ENCODE measurements around the gene EFNB1. TPM values are rescaled to one million over a fixed set of nuclear protein-coding genes. Genes with fewer than 3 reads are reported as not detected.

EFNB1 gene
- polyA plus RNA-seq, 3 donors, result 4.7 to 6.6 (median 5.4) TPM

DNA sequence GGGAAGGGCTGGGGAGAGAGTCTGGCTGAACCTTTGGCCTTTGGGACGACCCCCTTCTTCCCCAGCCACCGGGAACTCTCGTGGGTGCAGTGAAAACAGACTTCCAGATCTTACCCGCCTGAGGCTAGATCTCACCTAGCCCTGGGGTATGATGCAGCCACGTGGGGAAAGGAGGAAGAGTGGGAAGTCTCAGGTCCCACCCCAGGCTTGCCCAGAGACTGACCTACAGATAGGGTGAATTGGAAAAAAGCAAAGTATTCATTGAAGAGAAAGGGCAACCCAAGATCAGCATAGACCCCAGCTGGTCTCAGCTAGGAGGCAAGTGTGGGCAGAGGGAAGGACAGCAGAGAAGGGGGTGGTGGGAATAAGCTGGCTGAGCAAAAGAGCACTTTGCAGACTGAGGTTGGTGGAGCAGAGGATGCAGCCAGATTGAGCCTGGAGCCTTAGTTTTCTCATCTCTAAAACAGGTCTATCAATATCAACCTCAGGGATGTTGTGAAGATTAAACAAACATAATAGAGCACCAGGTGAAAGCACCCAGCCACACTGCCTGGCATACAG lies 4.2 kb upstream of the EFNB1 start:
- H3K27me3 ChIP-seq (ENCODE audit: control insufficient read depth in 2 of 2, insufficient read depth in 2 of 2, low read length in 2 of 2), result peaks cover 0 to 1% of the 10 kb centered on the region in 2 donors
- H3K36me3 Mint-ChIP-seq, result no peaks in the 10 kb centered on the region
- peaks cover 8 to 15% of the 10 kb centered on the region in 2 donors for H3K4me1 ChIP-seq (ENCODE audit: control insufficient read depth in 1 of 2, insufficient read depth in 2 of 2, low read length in 2 of 2)
- H3K27me3 Mint-ChIP-seq (ENCODE audit: low read depth in 3 of 3), result peaks cover 4 to 12% (median 10%) of the 10 kb centered on the region in 3 donors
- no peak overlapping the region for H2AFZ ChIP-seq (ENCODE audit: insufficient read depth, low read depth, low read length, poor library complexity, severe bottlenecking)
- no peaks in the 10 kb centered on the region for H3K36me3 ChIP-seq (replicated peaks in 1 of 2; ENCODE audit: control insufficient read depth in 1 of 2, insufficient read depth in 2 of 2, low read length in 2 of 2)
- TF ChIP-seq, protein P1, sequence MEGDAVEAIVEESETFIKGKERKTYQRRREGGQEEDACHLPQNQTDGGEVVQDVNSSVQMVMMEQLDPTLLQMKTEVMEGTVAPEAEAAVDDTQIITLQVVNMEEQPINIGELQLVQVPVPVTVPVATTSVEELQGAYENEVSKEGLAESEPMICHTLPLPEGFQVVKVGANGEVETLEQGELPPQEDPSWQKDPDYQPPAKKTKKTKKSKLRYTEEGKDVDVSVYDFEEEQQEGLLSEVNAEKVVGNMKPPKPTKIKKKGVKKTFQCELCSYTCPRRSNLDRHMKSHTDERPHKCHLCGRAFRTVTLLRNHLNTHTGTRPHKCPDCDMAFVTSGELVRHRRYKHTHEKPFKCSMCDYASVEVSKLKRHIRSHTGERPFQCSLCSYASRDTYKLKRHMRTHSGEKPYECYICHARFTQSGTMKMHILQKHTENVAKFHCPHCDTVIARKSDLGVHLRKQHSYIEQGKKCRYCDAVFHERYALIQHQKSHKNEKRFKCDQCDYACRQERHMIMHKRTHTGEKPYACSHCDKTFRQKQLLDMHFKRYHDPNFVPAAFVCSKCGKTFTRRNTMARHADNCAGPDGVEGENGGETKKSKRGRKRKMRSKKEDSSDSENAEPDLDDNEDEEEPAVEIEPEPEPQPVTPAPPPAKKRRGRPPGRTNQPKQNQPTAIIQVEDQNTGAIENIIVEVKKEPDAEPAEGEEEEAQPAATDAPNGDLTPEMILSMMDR (IDR thresholded peaks at IDR 0.05), result no peak
- WGBS (ENCODE audit: insufficient coverage), result no CpG with 5 or more reads among the region's 5 CpGs
- no peak overlapping the region for H3K4me3 Mint-ChIP-seq
- DNase-seq, result no peak
- H3K4me1 Mint-ChIP-seq, result peaks cover 13% of the 10 kb centered on the region
- H3K4me2 ChIP-seq (replicated peaks; ENCODE audit: extremely low read depth, low read length, poor library complexity, severe bottlenecking), result no peak overlapping the region
- H3K79me2 ChIP-seq (ENCODE audit: insufficient read depth, low read length), result no peaks in the 10 kb centered on the region
- H4K20me1 ChIP-seq (ENCODE audit: insufficient read depth, low read length), result peaks cover under 1% of the 10 kb centered on the region
- H3K27ac ChIP-seq (ENCODE audit: low read depth in 1 of 2, low read length in 2 of 2), result no peak overlapping the region
- intact Hi-C loops (cut with micrococcal nuclease), result loop anchor here (5.0 to 10.0 kb wide), 3 partner anchors 398 to 463 kb away; no protein-coding TSS in a partner anchor
- H3K9me3 Mint-ChIP-seq, result peaks cover 0 to 2% (median 0%) of the 10 kb centered on the region in 7 donors
- no peak overlapping the region for H3K27ac Mint-ChIP-seq
- H3K9ac ChIP-seq (ENCODE audit: insufficient read depth, low read length, poor library complexity, severe bottlenecking), result no peak overlapping the region
- no peak overlapping the region for H3K4me3 ChIP-seq (replicated peaks in 1 of 3; ENCODE audit: low read depth in 2 of 3, low read length in 3 of 3)
- H3K9me3 ChIP-seq (replicated peaks in 1 of 2; ENCODE audit: control insufficient read depth in 1 of 2, insufficient read depth in 1 of 2, low read length in 2 of 2), result no peaks in the 10 kb centered on the region

DNA sequence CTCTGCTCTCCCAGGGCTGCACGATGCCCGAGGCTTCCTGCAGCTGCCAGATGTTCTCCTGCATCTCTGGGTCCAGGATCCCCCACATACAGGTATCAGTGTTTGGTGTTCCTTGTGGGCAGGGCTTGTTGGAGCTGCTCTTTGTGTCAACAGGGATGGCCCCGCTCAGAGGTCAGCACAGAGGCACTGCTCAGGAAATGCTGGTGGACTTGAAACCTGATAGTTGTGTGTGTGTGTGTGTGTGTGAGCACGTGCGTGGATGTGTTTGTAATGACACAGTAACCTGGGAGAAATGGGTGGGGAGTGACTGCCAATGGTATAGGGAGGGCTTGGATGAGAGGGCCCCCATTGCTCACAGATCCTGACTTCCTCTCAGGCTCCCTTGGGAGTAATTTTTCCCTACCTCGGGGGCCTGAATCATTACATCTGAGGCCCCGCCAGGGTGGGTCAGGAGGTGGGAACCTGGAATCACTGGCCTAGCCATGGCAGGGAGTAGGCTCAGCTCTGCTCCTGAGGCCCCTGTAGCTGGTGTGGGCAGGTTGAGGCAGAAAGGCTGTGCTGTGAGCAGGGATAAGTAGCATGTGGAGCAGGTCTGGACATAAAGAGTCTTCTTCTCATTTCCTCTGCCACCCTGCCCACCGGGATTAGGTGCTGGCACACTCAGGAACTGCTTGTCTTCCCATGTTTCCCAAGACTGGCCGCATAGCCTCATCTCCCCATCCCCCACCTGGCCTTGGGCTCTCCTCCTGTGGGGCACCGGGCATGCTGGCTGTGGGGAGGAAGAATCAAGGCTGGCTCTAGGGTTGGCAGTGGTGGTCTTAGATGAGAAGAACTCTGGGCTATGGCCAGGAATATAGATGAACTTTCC lies 2.5 kb upstream of the EFNB1 start:
- no peak overlapping the region for H3K27ac ChIP-seq (ENCODE audit: low read depth in 1 of 2, low read length in 2 of 2)
- peaks cover 0 to 17% of the 10 kb centered on the region in 2 donors for H3K27me3 ChIP-seq (ENCODE audit: control insufficient read depth in 2 of 2, insufficient read depth in 2 of 2, low read length in 2 of 2)
- no peak overlapping the region for H3K9ac ChIP-seq (ENCODE audit: insufficient read depth, low read length, poor library complexity, severe bottlenecking)
- peaks cover 16% of the 10 kb centered on the region for H4K20me1 ChIP-seq (ENCODE audit: insufficient read depth, low read length)
- H3K4me2 ChIP-seq (replicated peaks; ENCODE audit: extremely low read depth, low read length, poor library complexity, severe bottlenecking), result no peak overlapping the region
- H3K9me3 ChIP-seq (replicated peaks in 1 of 2; ENCODE audit: control insufficient read depth in 1 of 2, insufficient read depth in 1 of 2, low read length in 2 of 2), result no peaks in the 10 kb centered on the region
- Mint-ChIP-seq H3K27ac (no peak overlapping the region), H3K36me3 (no peaks in the 10 kb centered on the region), H3K9me3 (peaks cover 0 to 7% (median 0%) of the 10 kb centered on the region in 7 donors), H3K4me3 (no peak overlapping the region), H3K4me1 (peaks cover 28% of the 10 kb centered on the region), H3K27me3 (ENCODE audit: low read depth in 3 of 3) (peaks cover 20 to 26% (median 21%) of the 10 kb centered on the region in 3 donors)
- H3K4me3 ChIP-seq (replicated peaks in 1 of 3; ENCODE audit: low read depth in 2 of 3, low read length in 3 of 3), result no peak overlapping the region
- no peak overlapping the region for H2AFZ ChIP-seq (ENCODE audit: insufficient read depth, low read depth, low read length, poor library complexity, severe bottlenecking)
- no peaks in the 10 kb centered on the region for H3K36me3 ChIP-seq (replicated peaks in 1 of 2; ENCODE audit: control insufficient read depth in 1 of 2, insufficient read depth in 2 of 2, low read length in 2 of 2)
- no peak for DNase-seq
- TF ChIP-seq, protein P1 (IDR thresholded peaks at IDR 0.05), result no peak
- WGBS (ENCODE audit: insufficient coverage), result no CpG with 5 or more reads among the region's 10 CpGs
- H3K4me1 ChIP-seq (ENCODE audit: control insufficient read depth in 1 of 2, insufficient read depth in 2 of 2, low read length in 2 of 2), result peaks cover 17 to 32% of the 10 kb centered on the region in 2 donors
- intact Hi-C loops (cut with micrococcal nuclease), result loop anchor here (5.0 to 10.0 kb wide), 3 partner anchors 396 to 461 kb away; no protein-coding TSS in a partner anchor
- H3K79me2 ChIP-seq (ENCODE audit: insufficient read depth, low read length), result no peaks in the 10 kb centered on the region

Measured in CD14-positive monocyte (primary cell).